Thymus (tissue), 11 donors: Measurements from ENCODE around the gene PRKG1. TPM values are rescaled to one million over a fixed set of nuclear protein-coding genes. Genes with fewer than 3 reads are reported as not detected.

Source experiments
- DNase-seq, 9 donors: peaks; one replicate each; pipeline ENCODE4 v3.0.0-alpha.2; 2013; ENCODE audit warnings: low spot score in 9 of 9, low read depth in 6 of 9, missing footprints in 1 of 9
- H3K27ac ChIP-seq, 2 donors: one replicate each; pipeline ENCODE4 v1.5.1; 2013; ENCODE audit warnings: control low read depth in 1 of 2, low read depth in 1 of 2, low read length in 1 of 2, mild to moderate bottlenecking in 1 of 2, moderate library complexity in 1 of 2
- H3K27me3 ChIP-seq, 2 donors: one replicate each; pipeline ENCODE4 v1.5.1; 2013; ENCODE audit warnings: low read length in 1 of 2; ENCODE audit not compliant: control insufficient read depth in 2 of 2, insufficient read depth in 1 of 2
- H3K36me3 ChIP-seq, 2 donors: one replicate each; pipeline ENCODE4 v1.5.1; 2013; ENCODE audit warnings: low read length in 1 of 2, mild to moderate bottlenecking in 1 of 2, moderate library complexity in 1 of 2; ENCODE audit not compliant: control insufficient read depth in 2 of 2, insufficient read depth in 2 of 2
- H3K4me1 ChIP-seq, 2 donors: one replicate each; pipeline ENCODE4 v1.5.1; 2013; ENCODE audit warnings: low read length in 2 of 2; ENCODE audit not compliant: control insufficient read depth in 2 of 2, insufficient read depth in 2 of 2
- H3K4me3 ChIP-seq, 2 donors: one replicate each; pipeline ENCODE4 v1.5.1; 2013; ENCODE audit warnings: low read length in 2 of 2, control low read depth in 1 of 2, mild to moderate bottlenecking in 1 of 2
- H3K9me3 ChIP-seq, 2 donors: one replicate each; pipeline ENCODE4 v1.5.1; 2013; ENCODE audit warnings: low read length in 1 of 2, mild to moderate bottlenecking in 1 of 2; ENCODE audit not compliant: control insufficient read depth in 2 of 2, insufficient read depth in 1 of 2
- WGBS: extraction: QIAGEN DNeasy Blood & Tissue Kit; methylation state at CpG from one replicate; pipeline ENCODE4 v1.1.7; 2013; 5-methylcytosine and 5-hydroxymethylcytosine counted together
- polyA plus RNA-seq: library from polyadenylated mRNA; stranded (reverse); fragments of 200-250 nt; gene quantifications from one replicate; pipeline ENCODE4 v1.2.3, GENCODE V29; 2013
- total RNA-seq: library from RNA; stranded (reverse); fragments of 120-200 nt; gene quantifications from one replicate; pipeline ENCODE4 v1.2.4, GENCODE V29; 2013
- donor health status: healthy.

The PRKG1 gene
- total and polyA plus RNA-seq, 2 donors = 2.5 to 7.4 TPM

DNA sequence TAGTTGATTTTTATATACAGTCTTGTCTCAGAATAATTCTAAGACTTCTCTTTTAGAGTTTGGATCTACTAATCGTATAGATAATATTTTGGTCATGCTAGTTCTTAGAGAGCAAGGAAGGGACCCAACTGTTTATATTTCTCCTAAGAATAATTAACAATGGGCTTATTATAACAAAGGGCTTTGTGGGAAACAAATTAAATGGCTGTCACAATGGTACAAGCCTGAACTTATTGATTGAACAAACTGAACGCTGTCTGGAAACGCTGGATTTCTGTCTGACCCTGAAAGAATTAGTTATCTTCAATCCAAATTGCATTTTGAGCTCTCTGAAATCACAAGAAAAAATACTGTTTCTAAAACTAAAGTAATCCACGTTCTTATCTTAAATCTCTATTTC lies 568.3 kb downstream of the PRKG1 start:
- H3K4me3 ChIP-seq = no peak overlapping the region
- no peaks in the 10 kb centered on the region for H3K9me3 ChIP-seq
- H3K27ac ChIP-seq = no peak overlapping the region
- no peaks in the 10 kb centered on the region for H3K36me3 ChIP-seq
- H3K4me1 ChIP-seq = no peaks in the 10 kb centered on the region
- DNase-seq = no peak
- WGBS = 87% methylated on average over 4 of the region's 4 CpGs
- no peaks in the 10 kb centered on the region for H3K27me3 ChIP-seq

DNA sequence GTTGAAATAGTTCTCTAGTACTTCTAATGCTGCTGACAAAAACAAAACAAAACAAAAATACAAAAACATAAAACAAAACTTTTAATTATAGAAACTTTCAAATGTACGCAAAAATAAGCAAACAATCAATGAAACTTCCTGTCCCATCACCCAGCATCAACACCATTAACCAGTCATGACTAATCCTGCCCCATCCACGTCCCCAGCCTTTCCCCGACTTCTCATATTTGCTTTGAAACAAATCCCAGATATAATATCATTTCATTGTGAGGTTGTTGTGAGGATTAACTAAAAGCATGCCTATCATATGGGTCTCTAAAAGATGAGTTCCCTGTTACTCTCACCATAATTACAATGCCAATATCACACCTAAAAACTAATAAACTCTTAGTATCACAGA lies 569.4 kb downstream of the PRKG1 start:
- 92% methylated on average over 3 of the region's 3 CpGs for WGBS
- no peak overlapping the region for H3K4me3 ChIP-seq

DNA sequence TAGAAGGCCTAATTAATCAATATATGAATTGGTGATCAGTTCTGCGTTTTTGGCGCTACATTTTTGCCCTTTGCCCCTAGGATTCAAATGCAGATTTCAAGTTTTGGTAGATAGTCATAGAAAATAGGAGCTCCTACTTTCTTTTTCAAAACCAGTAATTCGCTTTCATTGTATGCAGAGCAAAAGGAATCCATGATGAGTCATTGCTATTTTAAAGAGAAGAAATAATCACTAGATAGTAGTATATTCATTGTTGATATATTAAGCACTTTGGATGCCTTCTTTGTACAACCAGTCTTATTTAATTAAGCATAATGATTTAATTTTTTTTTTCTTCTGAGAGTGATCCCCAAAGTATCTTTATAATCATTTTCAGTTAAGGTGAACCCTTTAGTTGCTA lies 574.8 kb downstream of the PRKG1 start:
- Histone ChIP-seq H3K27ac (no peak overlapping the region), H3K27me3 (no peaks in the 10 kb centered on the region), H3K9me3 (no peaks in the 10 kb centered on the region), H3K36me3 (no peaks in the 10 kb centered on the region), H3K4me3 (no peak overlapping the region), H3K4me1 (no peaks in the 10 kb centered on the region)
- 97% methylated on average over 3 of the region's 3 CpGs for WGBS
- no peak for DNase-seq

More for the DNA sequence above, 569.4 kb downstream of the PRKG1 start:
- DNase-seq = no peak
- H3K27ac ChIP-seq = no peak overlapping the region
- no peaks in the 10 kb centered on the region for H3K36me3 ChIP-seq
- H3K9me3 ChIP-seq = no peaks in the 10 kb centered on the region
- H3K27me3 ChIP-seq = no peaks in the 10 kb centered on the region
- H3K4me1 ChIP-seq = no peaks in the 10 kb centered on the region

DNA sequence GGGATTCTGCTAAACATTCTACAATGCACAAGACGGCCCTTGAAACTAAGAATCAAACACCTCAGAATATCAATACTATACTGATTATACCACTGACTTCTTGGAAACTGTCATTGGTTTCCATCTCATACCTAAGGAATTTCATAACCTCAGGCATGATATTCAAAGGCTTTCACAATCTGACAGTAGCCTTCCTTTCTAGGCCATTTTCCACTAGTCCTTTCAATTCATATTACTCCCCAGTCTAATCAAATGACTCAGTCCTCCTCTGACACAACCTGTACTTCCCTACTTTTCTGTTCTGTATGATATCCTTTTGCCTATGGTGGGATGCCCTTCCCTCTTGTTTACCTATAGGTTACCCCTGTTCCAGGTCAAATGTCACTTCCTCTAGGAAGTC lies 576.8 kb downstream of the PRKG1 start:
- H3K4me1 ChIP-seq = no peaks in the 10 kb centered on the region
- H3K4me3 ChIP-seq = no peak overlapping the region
- no peak for DNase-seq
- no peaks in the 10 kb centered on the region for H3K9me3 ChIP-seq
- no peaks in the 10 kb centered on the region for H3K36me3 ChIP-seq
- H3K27ac ChIP-seq = no peak overlapping the region
- H3K27me3 ChIP-seq = no peaks in the 10 kb centered on the region
- WGBS = 100% methylated on average over 1 of the region's 1 CpG

DNA sequence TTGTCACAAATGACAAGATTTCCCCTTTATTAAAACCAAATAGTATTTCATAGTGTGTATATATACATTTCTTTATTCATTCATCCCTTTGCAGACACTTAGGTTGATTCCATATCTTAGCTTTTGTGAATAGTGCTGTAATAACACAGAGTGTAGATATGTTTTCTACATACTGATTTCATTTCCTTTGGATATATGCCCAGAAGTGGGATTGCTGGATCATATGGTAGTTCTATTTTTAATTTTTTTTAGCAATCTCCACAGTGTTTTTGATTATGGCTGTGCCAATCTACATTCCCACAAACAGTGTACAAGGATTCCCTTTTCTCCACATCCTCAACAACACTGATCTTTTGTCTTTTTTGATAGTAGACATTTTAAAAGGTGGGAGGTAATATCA lies 578.7 kb downstream of the PRKG1 start:
- H3K4me1 ChIP-seq = no peaks in the 10 kb centered on the region
- DNase-seq = no peak
- no peaks in the 10 kb centered on the region for H3K9me3 ChIP-seq
- no peak overlapping the region for H3K27ac ChIP-seq
- H3K36me3 ChIP-seq = no peaks in the 10 kb centered on the region
- no peaks in the 10 kb centered on the region for H3K27me3 ChIP-seq
- no peak overlapping the region for H3K4me3 ChIP-seq

DNA sequence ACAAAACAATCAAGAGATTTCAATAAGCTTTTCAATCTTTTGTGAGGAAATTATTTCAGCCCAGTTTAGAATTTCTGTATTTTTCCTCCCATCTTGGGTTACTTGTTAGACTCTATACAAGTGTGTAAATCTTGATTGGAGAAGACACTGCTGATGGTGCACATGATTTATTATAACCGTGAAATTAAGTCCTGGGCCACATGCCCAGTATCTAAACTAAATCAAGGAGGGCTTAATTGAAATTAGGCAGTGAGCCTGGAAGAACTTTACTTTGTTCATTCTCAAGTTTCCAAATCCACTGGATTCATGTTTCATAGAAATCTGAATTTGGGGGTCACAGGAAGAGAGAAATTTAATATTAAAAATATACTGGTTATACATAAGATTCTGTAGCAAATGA lies 580.6 kb downstream of the PRKG1 start:
- Histone ChIP-seq H3K9me3 (no peaks in the 10 kb centered on the region), H3K36me3 (no peaks in the 10 kb centered on the region), H3K4me3 (no peak overlapping the region), H3K27me3 (no peaks in the 10 kb centered on the region), H3K27ac (no peak overlapping the region), H3K4me1 (no peaks in the 10 kb centered on the region)
- DNase-seq = no peak
- WGBS = 92% methylated on average over 1 of the region's 1 CpG

DNA sequence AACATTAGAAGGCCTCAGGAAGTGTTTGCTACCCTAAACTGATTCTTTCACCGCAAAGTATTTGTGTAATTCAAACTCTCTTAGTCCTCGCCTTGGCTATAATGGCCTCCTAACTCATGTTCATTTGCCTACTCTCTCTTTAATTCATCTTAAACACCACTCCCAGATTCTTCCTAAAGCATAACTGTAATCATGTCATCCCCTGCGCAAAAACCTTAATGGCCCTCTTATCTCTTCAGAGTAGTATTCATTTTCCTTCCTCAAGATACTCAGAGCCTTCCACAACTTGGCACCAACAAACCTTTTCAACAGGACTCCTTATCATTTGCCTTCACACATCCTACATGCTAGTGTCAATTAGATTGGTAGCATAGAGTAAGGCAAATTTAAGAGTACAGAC lies 582.2 kb downstream of the PRKG1 start:
- no peaks in the 10 kb centered on the region for H3K36me3 ChIP-seq
- no peaks in the 10 kb centered on the region for H3K9me3 ChIP-seq
- DNase-seq = no peak
- no peak overlapping the region for H3K4me3 ChIP-seq
- no peak overlapping the region for H3K27ac ChIP-seq
- no peaks in the 10 kb centered on the region for H3K27me3 ChIP-seq
- 93% methylated on average over 3 of the region's 3 CpGs for WGBS
- no peaks in the 10 kb centered on the region for H3K4me1 ChIP-seq

DNA sequence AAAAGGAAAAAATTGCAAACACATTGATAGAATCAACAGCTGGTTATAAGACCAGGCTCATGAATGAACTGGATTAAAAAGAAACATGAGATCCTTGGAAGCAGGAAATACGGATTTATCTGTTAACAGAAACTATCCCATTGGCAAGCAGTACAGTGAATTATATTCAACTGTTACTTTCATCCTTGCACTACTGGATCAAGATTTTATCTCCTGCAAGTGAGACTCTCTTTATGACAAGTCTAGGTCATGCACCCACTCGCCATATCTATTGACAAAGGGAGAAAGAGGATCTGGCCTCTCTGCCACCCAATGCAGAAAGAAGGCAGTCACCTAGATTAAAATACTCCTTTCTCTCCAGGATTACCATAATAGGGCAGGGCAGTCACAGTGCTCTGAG lies 583.7 kb downstream of the PRKG1 start:
- Histone ChIP-seq H3K9me3 (no peaks in the 10 kb centered on the region), H3K36me3 (no peaks in the 10 kb centered on the region), H3K27me3 (no peaks in the 10 kb centered on the region), H3K27ac (no peak overlapping the region), H3K4me1 (no peaks in the 10 kb centered on the region), H3K4me3 (no peak overlapping the region)
- WGBS = 85% methylated on average over 2 of the region's 2 CpGs
- DNase-seq = no peak

DNA sequence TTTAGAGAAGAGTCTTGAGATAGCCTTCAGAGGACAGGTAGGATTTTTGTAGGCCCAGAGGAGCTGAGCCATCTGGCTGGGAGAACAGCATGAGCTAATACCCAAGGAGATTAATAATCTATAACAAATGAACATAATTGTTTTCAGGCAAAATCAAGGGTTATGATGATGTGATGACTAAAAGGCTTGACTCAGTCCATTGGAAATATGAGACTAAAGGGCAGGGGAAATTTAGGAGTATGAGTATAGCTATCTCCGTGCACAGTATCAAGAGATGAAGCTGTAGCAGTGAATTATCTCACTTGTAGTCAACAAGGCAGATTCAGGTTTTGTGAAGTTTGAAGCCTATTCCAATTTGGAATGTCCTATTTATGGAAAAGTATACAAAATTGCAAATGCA lies 585.1 kb downstream of the PRKG1 start:
- no peaks in the 10 kb centered on the region for H3K9me3 ChIP-seq
- 97% methylated on average over 1 of the region's 1 CpG for WGBS
- H3K4me1 ChIP-seq = no peaks in the 10 kb centered on the region

DNA sequence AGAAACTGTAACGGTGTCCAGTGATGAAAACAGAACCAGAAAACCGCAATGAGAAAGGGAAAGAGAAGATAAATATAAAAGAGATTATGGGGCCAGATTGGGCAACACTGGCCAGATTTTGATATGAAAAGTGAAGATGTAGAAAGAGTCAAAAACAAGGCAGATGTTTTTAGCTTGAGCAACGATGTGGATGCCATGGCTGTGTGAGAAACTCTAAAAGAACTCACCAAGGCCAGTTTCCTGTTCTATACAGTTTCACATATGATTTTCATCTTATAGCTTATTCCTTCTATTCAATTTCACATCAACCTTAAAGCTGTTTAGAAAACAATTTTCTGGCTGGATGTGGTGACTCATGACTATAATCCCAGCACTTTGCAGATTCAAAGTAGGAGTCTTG lies 588.8 kb downstream of the PRKG1 start:
- no peaks in the 10 kb centered on the region for H3K4me1 ChIP-seq
- WGBS = 93% methylated on average over 3 of the region's 3 CpGs

More for the DNA sequence above, 585.1 kb downstream of the PRKG1 start:
- no peak for DNase-seq
- H3K27me3 ChIP-seq = no peaks in the 10 kb centered on the region
- no peak overlapping the region for H3K27ac ChIP-seq
- no peaks in the 10 kb centered on the region for H3K36me3 ChIP-seq
- no peak overlapping the region for H3K4me3 ChIP-seq

More for the DNA sequence above, 588.8 kb downstream of the PRKG1 start:
- no peaks in the 10 kb centered on the region for H3K27me3 ChIP-seq
- no peak overlapping the region for H3K4me3 ChIP-seq
- H3K27ac ChIP-seq = no peak overlapping the region
- DNase-seq = no peak
- no peaks in the 10 kb centered on the region for H3K36me3 ChIP-seq
- H3K9me3 ChIP-seq = no peaks in the 10 kb centered on the region
